Occipital lobe (tissue), 2 donors: Measurements from ENCODE around the gene MLF2. TPM values are rescaled to one million over a fixed set of nuclear protein-coding genes. Genes with fewer than 3 reads are reported as not detected.

Source experiments
- DNase-seq: peaks from one replicate; lab custom pipeline; 2025; lab: John Stamatoyannopoulos, UW
- total RNA-seq: library from RNA; depleted of rRNA; stranded (reverse); fragments of >200 nt; gene quantifications from one replicate; pipeline ENCODE4 v1.2.3, GENCODE V29; 2014

MLF2 gene
- total RNA-seq = 81.4 TPM

GRCh38 chr12:6752921-6753771, at the start of gene MLF2:
MLF2 (minus strand) TSS chr12:6753141; CDS start chr12:6752334, 807 bp downstream.
- DNase-seq = peak; percentile 95

GRCh38 chr12:6799147-6799546, 46.2 kb upstream of the MLF2 start:
- DNase-seq = no peak

GRCh38 chr12:6796576-6796975, 43.6 kb upstream of the MLF2 start:
- no peak for DNase-seq

- no peak for DNase-seq
These were observed 42.1 kb upstream of the MLF2 start for GRCh38 chr12:6795088-6795487.

GRCh38 chr12:6792522-6793201, 39.7 kb upstream of the MLF2 start:
- no peak for DNase-seq

GRCh38 chr12:6791931-6792520, 39.1 kb upstream of the MLF2 start:
- no peak for DNase-seq

- DNase-seq = no peak
These were observed 37.7 kb upstream of the MLF2 start for GRCh38 chr12:6790496-6791150.

- no peak for DNase-seq
These were observed 36.3 kb upstream of the MLF2 start, which contains the start of gene CD4 for GRCh38 chr12:6788972-6789924. CD4 (plus strand) TSS chr12:6789528; CDS start chr12:6800139, 10,611 bp downstream.

GRCh38 chr12:6787309-6787708, 34.4 kb upstream of the MLF2 start:
- DNase-seq = no peak

GRCh38 chr12:6786416-6787094, 33.6 kb upstream of the MLF2 start:
- DNase-seq = no peak

GRCh38 chr12:6784761-6785160, 31.8 kb upstream of the MLF2 start:
- DNase-seq = no peak

GRCh38 chr12:6784296-6784695, 31.4 kb upstream of the MLF2 start:
- no peak for DNase-seq

GRCh38 chr12:6783828-6784227, 30.9 kb upstream of the MLF2 start:
- no peak for DNase-seq

GRCh38 chr12:6782850-6783566, 30.1 kb upstream of the MLF2 start:
- DNase-seq = no peak

- DNase-seq = no peak
These were observed 29.2 kb upstream of the MLF2 start for GRCh38 chr12:6782119-6782518.

GRCh38 chr12:6780573-6780972, 27.6 kb upstream of the MLF2 start:
- no peak for DNase-seq

GRCh38 chr12:6779708-6780432, 26.9 kb upstream of the MLF2 start:
- no peak for DNase-seq
